GM10266 (cell line): Measurements from ENCODE around the gene LRRC63.
"Not testable (repeated sequence)": the region's sequence is repeated elsewhere in the genome, so short reads cannot be mapped to it uniquely, and the experiment has no call there.

Experiments used
- DNase-seq: peaks from one replicate; pipeline ENCODE4 v3.0.0; 2012; ENCODE audit errors: extremely low spot score
- TF ChIP-seq, protein P1 (sequence below): IDR thresholded peaks from 2 replicates; pipeline ENCODE4 v1.5.1; 2012; ENCODE audit warnings: mild to moderate bottlenecking, low read depth; ENCODE audit not compliant: control insufficient read depth, insufficient read depth; ENCODE audit errors: missing control alignments

The LRRC63 gene

DNA sequence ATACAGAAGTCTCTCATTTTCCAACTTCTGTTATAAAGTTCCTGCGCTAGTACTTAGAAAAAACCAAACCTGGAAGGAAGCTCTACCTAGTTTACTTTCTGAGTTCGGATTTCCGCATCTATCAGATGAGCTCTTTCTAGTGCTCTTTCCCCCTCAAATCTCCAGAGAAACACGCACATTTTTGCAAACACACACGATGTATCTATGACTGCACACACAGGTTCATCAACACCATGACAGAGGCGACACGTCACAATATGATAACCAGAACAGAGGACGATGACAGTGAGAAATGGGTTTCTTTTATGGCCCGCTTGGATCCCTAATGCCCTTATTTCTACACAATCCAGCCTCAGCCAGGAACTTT is 629 bp upstream of the LRRC63 start:
- DNase-seq, result peak; percentile 45
- TF ChIP-seq, protein P1, sequence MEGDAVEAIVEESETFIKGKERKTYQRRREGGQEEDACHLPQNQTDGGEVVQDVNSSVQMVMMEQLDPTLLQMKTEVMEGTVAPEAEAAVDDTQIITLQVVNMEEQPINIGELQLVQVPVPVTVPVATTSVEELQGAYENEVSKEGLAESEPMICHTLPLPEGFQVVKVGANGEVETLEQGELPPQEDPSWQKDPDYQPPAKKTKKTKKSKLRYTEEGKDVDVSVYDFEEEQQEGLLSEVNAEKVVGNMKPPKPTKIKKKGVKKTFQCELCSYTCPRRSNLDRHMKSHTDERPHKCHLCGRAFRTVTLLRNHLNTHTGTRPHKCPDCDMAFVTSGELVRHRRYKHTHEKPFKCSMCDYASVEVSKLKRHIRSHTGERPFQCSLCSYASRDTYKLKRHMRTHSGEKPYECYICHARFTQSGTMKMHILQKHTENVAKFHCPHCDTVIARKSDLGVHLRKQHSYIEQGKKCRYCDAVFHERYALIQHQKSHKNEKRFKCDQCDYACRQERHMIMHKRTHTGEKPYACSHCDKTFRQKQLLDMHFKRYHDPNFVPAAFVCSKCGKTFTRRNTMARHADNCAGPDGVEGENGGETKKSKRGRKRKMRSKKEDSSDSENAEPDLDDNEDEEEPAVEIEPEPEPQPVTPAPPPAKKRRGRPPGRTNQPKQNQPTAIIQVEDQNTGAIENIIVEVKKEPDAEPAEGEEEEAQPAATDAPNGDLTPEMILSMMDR, result no peak

DNA sequence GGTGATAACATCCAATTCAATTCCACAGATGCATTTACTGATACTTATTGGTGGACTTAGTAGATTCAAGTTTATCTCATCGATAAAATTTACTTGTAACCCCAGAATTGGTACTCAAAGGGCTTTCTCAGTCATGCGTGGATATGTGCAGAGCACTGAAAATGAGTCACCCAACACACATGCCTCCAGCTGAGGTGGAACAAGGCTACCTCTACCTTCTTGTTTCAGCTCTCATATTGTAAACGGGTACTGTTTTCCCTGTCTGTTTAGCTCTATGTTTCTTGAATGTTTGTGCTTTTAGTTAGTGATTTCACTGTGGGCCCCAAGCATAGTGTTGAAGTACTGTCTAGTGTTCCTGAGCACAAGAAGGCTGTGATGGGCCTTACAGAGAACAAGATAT is 1.5 kb downstream of the LRRC63 start:
- TF ChIP-seq, protein P1, result no peak
- no peak for DNase-seq

DNA sequence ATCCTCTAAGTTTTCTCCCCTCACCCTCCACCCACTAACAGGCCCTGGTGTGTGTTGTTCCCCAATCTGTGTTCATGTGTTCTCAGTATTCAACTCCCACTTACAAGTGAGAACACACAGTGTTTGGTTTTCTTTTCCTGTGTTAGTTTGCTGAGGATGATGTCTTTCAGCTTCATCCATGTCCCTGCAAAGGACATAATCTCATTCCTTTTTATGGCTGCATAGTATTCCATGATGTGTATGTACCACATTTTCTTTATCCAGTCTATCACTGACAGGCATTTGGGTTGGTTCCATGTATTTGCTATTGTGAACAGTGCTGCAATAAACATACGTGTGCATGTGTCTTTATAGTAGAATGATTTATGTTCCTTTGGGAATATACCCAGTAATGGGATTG is 3.0 kb downstream of the LRRC63 start:
- DNase-seq, result not testable (repeated sequence)

DNA sequence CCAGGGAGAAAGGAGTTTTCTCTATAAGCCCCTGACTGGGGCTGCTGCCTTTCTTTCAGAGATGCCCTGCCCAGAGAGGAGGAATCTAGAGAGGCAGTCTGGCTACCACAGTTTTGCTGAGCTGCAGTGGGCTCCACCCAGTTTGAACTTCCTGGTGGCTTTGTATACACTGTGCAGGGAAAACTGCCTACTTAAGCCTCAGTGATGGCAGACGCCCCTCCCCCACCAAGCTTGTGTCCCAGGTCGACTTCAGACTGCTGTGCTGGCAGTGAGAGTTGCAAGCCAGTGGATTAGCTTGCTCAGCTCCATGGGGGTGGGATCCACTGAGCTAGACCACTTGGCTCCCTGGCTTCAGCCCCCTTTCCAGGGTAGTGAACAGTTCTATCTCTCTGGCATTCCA is 8.5 kb downstream of the LRRC63 start:
- not testable (repeated sequence) for DNase-seq

DNA sequence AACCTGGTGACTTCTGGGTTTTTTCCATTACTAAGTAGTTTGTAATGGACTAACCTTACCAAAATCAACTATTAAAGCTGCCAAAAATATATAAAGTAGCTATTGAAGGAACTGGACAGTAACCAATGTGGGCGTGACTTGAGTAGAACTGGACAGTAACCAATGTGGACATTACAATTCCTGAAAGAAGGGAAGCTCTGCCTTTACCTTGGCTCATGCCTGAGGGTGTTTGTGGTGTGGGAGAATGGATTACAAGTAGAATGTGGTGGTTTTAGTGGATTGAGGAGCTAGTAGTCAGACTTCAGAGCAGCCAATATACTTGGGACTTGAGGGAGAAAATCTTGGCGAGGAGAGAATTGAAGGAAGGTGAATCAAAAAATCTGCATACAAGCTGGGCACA is 17.5 kb downstream of the LRRC63 start:
- TF ChIP-seq, protein P1, result no peak
- no peak for DNase-seq

DNA sequence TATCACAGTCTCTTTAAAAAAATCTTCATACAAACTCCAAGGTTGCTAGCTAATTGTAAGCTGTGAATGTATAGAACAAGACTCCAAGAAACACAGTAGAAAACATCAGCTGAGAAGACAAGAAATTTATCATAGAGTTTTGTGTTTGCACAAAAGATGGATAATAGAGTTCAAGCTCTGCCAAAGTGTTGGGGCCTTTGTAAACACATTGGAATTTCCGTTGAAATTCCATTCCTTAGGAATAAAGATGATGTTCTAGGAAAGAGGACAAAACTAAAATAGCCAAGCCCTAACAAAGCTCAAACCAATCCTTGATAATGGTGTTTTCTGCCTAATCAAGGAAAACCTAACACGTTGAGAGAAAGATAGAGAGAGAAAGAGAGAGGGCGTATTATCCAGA is 20.6 kb downstream of the LRRC63 start:
- no peak for DNase-seq

DNA sequence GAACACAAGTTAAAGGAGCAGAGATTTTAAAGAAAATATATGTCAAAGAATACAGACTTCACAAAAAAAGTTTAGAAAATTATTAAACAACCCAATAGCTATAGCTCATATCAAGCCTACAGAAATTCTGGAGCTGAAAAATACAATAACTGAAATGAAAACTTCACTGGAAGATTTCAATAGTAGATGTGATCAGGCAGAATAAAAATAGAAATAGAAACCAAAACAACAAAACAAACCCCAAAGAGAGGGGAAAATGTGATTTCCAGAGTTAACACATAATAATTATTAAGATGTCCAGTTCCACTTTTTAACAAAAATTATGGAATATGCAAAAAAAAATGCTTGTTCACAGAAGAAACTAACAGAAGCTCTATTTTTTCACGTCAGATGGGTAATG is 23.6 kb downstream of the LRRC63 start:
- TF ChIP-seq, protein P1, result no peak
- DNase-seq, result no peak

More for the DNA sequence above, 20.6 kb downstream of the LRRC63 start:
- TF ChIP-seq, protein P1, result no peak

DNA sequence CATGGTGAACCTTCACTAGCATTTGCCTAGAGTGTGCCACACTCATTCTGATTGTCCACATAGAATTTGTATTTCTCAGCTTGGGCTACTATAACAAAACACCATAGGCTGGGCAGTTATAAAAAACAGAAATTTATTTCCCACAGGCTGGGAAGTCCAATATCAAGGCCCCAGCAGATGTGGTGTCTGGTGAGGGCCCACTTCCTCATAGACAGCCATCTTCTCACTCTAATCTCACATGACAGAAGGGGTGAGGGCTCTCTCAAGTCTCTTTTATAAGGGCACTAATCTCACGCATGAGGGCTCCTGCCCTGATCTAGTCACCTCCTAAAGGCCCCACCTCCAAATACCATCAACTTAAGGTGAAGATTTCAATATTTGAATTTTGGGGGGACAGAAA is 53.6 kb downstream of the LRRC63 start:
- TF ChIP-seq, protein P1, result no peak
- DNase-seq, result no peak
